Adrenal gland (tissue), 12 donors: ENCODE results near the gene XYLT1. TPM values are rescaled to one million over a fixed set of nuclear protein-coding genes. Genes with fewer than 3 reads are reported as not detected.

Experiments used
- DNase-seq, 7 donors: peaks; one replicate each; pipeline ENCODE4 v3.0.0-alpha.2; 2019 to 2020
- H3K27ac ChIP-seq, 5 donors: fragments of 200-600 bp; sonication (generic) in 4 of 5; 1 replicate in 3 of 5; 2 replicates in 2 of 5; pipeline versions ENCODE4 v1.5.1 to v1.8.0; 2016 to 2020; ENCODE audit warnings: mild to moderate bottlenecking in 1 of 5
- H3K27me3 ChIP-seq: fragments of 200-600 bp; 2 replicates; pipeline ENCODE4 v1.8.0; 2021
- H3K36me3 ChIP-seq, 2 donors: fragments of 200-600 bp; replicated peaks in 1 of 2; 1 replicate in 1 of 2; 2 replicates in 1 of 2; pipeline versions ENCODE4 v1.5.1 to v1.8.0; 2018 to 2022
- H3K4me1 ChIP-seq, 2 donors: fragments of 200-600 bp; replicated peaks in 1 of 2; 1 replicate in 1 of 2; 2 replicates in 1 of 2; pipeline versions ENCODE4 v1.5.1 to v1.8.0; 2018 to 2021
- H3K4me3 ChIP-seq, 4 donors: fragments of 200-600 bp; sonication (generic) in 3 of 4; one replicate each; pipeline ENCODE4 v1.5.1; 2016 to 2018
- H3K9me3 ChIP-seq, 3 donors: fragments of 200-600 bp; sonication (generic) in 1 of 3; replicated peaks in 1 of 3; 1 replicate in 2 of 3; 2 replicates in 1 of 3; pipeline versions ENCODE4 v1.5.1 to v1.8.0; 2016 to 2021
- CTCF ChIP-seq, 6 experiments: fragments of 450-650 bp in 4 of 6; fragments of 200-600 bp in 2 of 6; sonication (generic) in 1 of 6; IDR thresholded peaks; 1 replicate in 5 of 6; 2 replicates in 1 of 6; pipeline versions ENCODE4 v1.5.1 to v1.8.0; 2016 to 2021; ENCODE audit warnings: antibody characterized with exemption in 6 of 6, mild to moderate bottlenecking in 2 of 6, moderate library complexity in 1 of 6
- POLR2A ChIP-seq, 2 donors: fragments of 450-650 bp; IDR thresholded peaks; one replicate each; pipeline ENCODE4 v1.6.1; 2017; ENCODE audit warnings: antibody characterized with exemption in 2 of 2, mild to moderate bottlenecking in 2 of 2, moderate library complexity in 1 of 2
- WGBS, 4 donors: extraction: QIAGEN DNeasy Blood & Tissue Kit in 2 of 4; methylation state at CpG; one replicate each; pipeline versions ENCODE4 v1.1.5 to v1.1.7; 2013 to 2017; 5-methylcytosine and 5-hydroxymethylcytosine counted together
- intact Hi-C, 2 donors: fragments of 100-400 bp; cut with DNase I; formaldehyde crosslinking; loops; one replicate each; pipeline versions ENCODE4 v1.14.1 to v1.15.0; 2022 to 2023
- polyA plus RNA-seq, 3 donors: library from polyadenylated mRNA; stranded (reverse); fragments of 200-250 nt in 2 of 3; fragments of 350-450 nt in 1 of 3; fragmentation: Illumina TruSeq in 1 of 3; extraction: RNeasy Lipid Tissue Mini Kit (QIAGEN cat#74804) in 1 of 3; gene quantifications; one replicate each; pipeline ENCODE4 v1.2.3, GENCODE V29; 2013 to 2014
- total RNA-seq, 9 donors: library from RNA; depleted of rRNA in 4 of 9; stranded (reverse); fragments of >200 nt in 4 of 9; fragments of 120-200 nt in 1 of 9; fragmentation: NEBNext Ultra II Directional in 1 of 9; extraction: Animal tissue kit (Norgen Biotek cat#: 25700) in 1 of 9; gene quantifications; one replicate each; pipeline versions ENCODE4 v1.1.0 to v1.2.4, GENCODE V29; 2013 to 2023
- donor health status: healthy with polysubstance abuse.
- donor health status: Bipolar disorder and iron deficiency.
- donor health status: DM: yes; HTN: yes; CAD: no.
- donor health status: DM: no; HTN: no; CAD: no.
- donor health status: DM: no; HTN: no; CAD: no.
- donor health status: DM: yes; HTN: yes; CAD: no.

The XYLT1 gene
- total and polyA plus RNA-seq, 12 donors: 1.3 to 67.6 (median 16.8) TPM

GRCh38 chr16:17392857-17393692 lies 77.7 kb downstream of the XYLT1 start:
- Histone ChIP-seq H3K4me1 (peaks cover 18 to 30% of the 10 kb centered on the region in 2 donors), H3K27ac (no peak overlapping the region), H3K27me3 (no peaks in the 10 kb centered on the region), H3K9me3 (no peaks in the 10 kb centered on the region), H3K36me3 (no peaks in the 10 kb centered on the region), H3K4me3 (no peak overlapping the region)
- no peak for TF ChIP-seq POLR2A (IDR thresholded peaks at IDR 0.05)
- TF ChIP-seq CTCF (IDR thresholded peaks at IDR 0.05): no peak
- WGBS, 4 donors: 89 to 93% (median 91%) methylated on average over 5 of the region's 5 CpGs
- intact Hi-C loops: loop anchor here in 1 of 2 donors (10.0 kb wide), 1 partner anchor 62 kb away; no protein-coding TSS in a partner anchor
- no peak for DNase-seq

- 67 to 70% (median 68%) methylated on average over 8 of the region's 8 CpGs for WGBS, 4 donors
- no peak for DNase-seq
- Histone ChIP-seq H3K27me3 (no peaks in the 10 kb centered on the region), H3K36me3 (no peaks in the 10 kb centered on the region), H3K4me3 (no peak overlapping the region), H3K4me1 (peaks cover 17 to 22% of the 10 kb centered on the region in 2 donors), H3K9me3 (no peaks in the 10 kb centered on the region), H3K27ac (no peak overlapping the region)
- no peak for TF ChIP-seq CTCF (IDR thresholded peaks at IDR 0.05)
- no peak for TF ChIP-seq POLR2A (IDR thresholded peaks at IDR 0.05)
- intact Hi-C loops: loop anchor here in 1 of 2 donors (10.0 kb wide), 1 partner anchor 63 kb away; no protein-coding TSS in a partner anchor
These were observed 78.5 kb downstream of the XYLT1 start for GRCh38 chr16:17392127-17392856.

- Histone ChIP-seq H3K4me1 (peaks cover 11 to 17% of the 10 kb centered on the region in 2 donors), H3K27ac (no peak overlapping the region), H3K27me3 (no peaks in the 10 kb centered on the region), H3K4me3 (no peak overlapping the region), H3K9me3 (no peaks in the 10 kb centered on the region), H3K36me3 (no peaks in the 10 kb centered on the region)
- intact Hi-C loops: loop anchor here in 1 of 2 donors (10.0 kb wide), 1 partner anchor 63 kb away; no protein-coding TSS in a partner anchor
- 85 to 91% (median 89%) methylated on average over 5 of the region's 5 CpGs for WGBS, 4 donors
- TF ChIP-seq POLR2A (IDR thresholded peaks at IDR 0.05) (no peak), CTCF (IDR thresholded peaks at IDR 0.05) (no peak)
- DNase-seq: no peak
These were observed 79.0 kb downstream of the XYLT1 start for GRCh38 chr16:17391715-17392114.

- peaks cover 0 to 4% of the 10 kb centered on the region in 2 donors for H3K4me1 ChIP-seq
- WGBS, 4 donors: 86 to 90% (median 88%) methylated on average over 4 of the region's 4 CpGs
- TF ChIP-seq POLR2A (IDR thresholded peaks at IDR 0.05): no peak
- TF ChIP-seq CTCF (IDR thresholded peaks at IDR 0.05): no peak
- no peak for DNase-seq
- H3K9me3 ChIP-seq: no peaks in the 10 kb centered on the region
- no peak overlapping the region for H3K27ac ChIP-seq
- no peaks in the 10 kb centered on the region for H3K27me3 ChIP-seq
- intact Hi-C loops: no loop called here
- no peak overlapping the region for H3K4me3 ChIP-seq
- H3K36me3 ChIP-seq: no peaks in the 10 kb centered on the region
These were observed 81.4 kb downstream of the XYLT1 start for GRCh38 chr16:17389384-17389783.
